ENCODE results near the gene KMT2D. TPM values are rescaled to one million over a fixed set of nuclear protein-coding genes. Genes with fewer than 3 reads are reported as not detected.

Gene KMT2D
- total RNA-seq, 1 donor from 2014 or later, result 99.8 TPM

DNA sequence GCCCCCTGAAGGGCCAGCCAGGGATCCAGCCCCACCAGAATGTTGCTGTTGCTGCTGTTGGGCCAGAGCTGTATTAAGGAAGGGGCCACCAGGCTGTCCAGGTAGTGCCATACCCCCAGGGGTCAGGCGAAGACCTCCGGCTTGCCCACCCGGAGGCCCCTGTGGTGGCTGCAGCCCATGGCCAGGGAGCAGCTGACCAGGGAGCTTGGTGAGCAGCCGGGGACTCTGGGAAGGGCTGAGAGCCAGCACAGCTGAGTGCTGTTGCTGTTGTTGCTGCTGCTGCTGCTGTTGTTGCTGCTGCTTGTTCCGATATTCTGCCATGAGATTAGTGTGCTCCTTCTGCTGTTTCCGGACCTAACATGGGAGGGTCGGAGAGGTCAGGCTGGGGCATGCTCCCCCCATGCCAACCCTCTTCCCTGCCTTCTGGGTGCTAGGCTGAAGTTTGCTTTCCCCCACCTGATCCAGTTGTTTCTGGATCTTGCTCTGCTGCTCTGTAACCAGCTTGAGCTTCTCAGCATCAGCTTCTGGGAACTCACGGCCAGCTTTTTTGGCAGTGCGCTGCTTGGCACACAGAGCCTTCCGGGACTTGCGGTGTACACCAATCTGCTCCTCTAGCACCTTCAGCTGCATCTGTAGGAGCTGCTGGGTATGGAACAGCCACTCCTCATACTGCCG, 26.8 kb downstream of the KMT2D start:
- Mint-ChIP-seq H3K27ac (ENCODE audit: unreplicated experiment) (peak overlapping the region; percentile 84), H3K4me3 (no peak overlapping the region), H3K27me3 (ENCODE audit: low read depth) (no peaks in the 10 kb centered on the region), H3K9me3 (no peaks in the 10 kb centered on the region), H3K36me3 (ENCODE audit: low read depth) (peaks cover 4% of the 10 kb centered on the region), H3K4me1 (no peaks in the 10 kb centered on the region)
- DNase-seq (ENCODE audit: low read depth, low spot score), result no peak
- TF ChIP-seq, protein P1, sequence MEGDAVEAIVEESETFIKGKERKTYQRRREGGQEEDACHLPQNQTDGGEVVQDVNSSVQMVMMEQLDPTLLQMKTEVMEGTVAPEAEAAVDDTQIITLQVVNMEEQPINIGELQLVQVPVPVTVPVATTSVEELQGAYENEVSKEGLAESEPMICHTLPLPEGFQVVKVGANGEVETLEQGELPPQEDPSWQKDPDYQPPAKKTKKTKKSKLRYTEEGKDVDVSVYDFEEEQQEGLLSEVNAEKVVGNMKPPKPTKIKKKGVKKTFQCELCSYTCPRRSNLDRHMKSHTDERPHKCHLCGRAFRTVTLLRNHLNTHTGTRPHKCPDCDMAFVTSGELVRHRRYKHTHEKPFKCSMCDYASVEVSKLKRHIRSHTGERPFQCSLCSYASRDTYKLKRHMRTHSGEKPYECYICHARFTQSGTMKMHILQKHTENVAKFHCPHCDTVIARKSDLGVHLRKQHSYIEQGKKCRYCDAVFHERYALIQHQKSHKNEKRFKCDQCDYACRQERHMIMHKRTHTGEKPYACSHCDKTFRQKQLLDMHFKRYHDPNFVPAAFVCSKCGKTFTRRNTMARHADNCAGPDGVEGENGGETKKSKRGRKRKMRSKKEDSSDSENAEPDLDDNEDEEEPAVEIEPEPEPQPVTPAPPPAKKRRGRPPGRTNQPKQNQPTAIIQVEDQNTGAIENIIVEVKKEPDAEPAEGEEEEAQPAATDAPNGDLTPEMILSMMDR (conservative IDR thresholded peaks at IDR 0.05), result no peak

DNA sequence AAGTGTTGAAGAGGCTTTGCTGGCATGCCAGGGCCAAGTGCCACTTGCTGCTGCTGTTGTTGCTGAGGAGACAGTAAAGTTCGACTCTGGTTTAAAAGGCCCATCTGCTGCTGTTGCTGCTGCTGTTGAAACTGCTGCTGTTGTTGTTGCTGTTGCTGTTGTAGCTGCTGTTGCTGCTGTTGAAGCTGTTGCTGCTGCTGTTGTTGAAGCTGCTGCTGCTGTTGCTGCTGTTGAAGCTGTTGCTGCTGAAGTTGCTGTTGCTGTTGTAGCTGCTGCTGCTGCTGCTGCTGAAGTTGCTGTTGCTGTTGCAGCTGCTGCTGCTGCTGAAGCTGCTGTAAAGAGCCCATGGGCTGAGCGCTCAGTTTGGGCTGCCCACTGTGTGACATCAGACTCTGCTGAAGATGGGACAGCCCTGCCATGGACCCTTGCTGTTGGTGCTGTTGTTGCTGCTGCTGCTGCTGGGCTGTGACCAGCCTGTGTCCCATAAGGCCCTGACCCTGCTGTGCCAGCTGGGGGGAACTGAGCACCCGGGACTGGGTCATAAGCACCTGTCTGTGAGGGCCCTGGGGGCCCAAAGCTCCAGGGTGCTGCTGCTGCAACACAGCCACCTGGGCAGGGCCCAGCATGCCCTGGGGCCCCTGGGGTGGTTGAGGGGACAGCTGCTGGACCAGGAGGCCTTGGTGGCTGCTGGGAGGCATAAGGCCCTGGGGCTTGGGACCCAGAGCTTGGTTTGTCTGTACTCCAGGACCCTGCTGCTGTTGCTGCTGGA, 27.7 kb downstream of the KMT2D start:
- TF ChIP-seq, protein P1 (conservative IDR thresholded peaks at IDR 0.05), result no peak
- H3K27me3 Mint-ChIP-seq (ENCODE audit: low read depth), result no peaks in the 10 kb centered on the region
- H3K9me3 Mint-ChIP-seq, result no peaks in the 10 kb centered on the region
- no peaks in the 10 kb centered on the region for H3K4me1 Mint-ChIP-seq
- H3K36me3 Mint-ChIP-seq (ENCODE audit: low read depth), result peaks cover 6% of the 10 kb centered on the region
- no peak overlapping the region for H3K27ac Mint-ChIP-seq (ENCODE audit: unreplicated experiment)
- DNase-seq (ENCODE audit: low read depth, low spot score), result no peak
- no peak overlapping the region for H3K4me3 Mint-ChIP-seq

DNA sequence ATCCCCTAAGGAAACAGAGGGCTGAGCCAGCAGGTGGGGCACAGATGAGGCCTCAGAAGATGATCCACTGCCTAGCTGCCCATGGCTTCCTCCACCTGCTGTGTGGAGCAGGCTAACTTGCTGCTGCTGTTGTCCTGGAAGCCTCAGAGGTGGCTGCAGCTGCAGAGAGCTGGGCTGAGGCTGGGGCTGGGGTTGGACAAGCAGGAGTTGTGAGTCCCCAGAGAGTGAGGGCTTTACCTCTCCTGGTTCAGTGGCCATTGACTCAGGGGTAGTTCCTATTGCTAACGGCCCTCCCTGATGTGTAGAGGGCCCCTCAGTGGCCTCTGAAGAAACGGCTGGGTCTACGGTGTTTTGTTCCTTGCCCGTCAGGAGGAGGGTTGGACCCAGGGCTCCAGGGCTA, 28.3 kb downstream of the KMT2D start:
- H3K4me3 Mint-ChIP-seq, result no peak overlapping the region
- no peak overlapping the region for H3K27ac Mint-ChIP-seq (ENCODE audit: unreplicated experiment)
- TF ChIP-seq, protein P1 (conservative IDR thresholded peaks at IDR 0.05), result no peak
- no peak for DNase-seq (ENCODE audit: low read depth, low spot score)
- no peaks in the 10 kb centered on the region for H3K27me3 Mint-ChIP-seq (ENCODE audit: low read depth)
- no peaks in the 10 kb centered on the region for H3K9me3 Mint-ChIP-seq
- no peaks in the 10 kb centered on the region for H3K4me1 Mint-ChIP-seq
- peaks cover 6% of the 10 kb centered on the region for H3K36me3 Mint-ChIP-seq (ENCODE audit: low read depth)

DNA sequence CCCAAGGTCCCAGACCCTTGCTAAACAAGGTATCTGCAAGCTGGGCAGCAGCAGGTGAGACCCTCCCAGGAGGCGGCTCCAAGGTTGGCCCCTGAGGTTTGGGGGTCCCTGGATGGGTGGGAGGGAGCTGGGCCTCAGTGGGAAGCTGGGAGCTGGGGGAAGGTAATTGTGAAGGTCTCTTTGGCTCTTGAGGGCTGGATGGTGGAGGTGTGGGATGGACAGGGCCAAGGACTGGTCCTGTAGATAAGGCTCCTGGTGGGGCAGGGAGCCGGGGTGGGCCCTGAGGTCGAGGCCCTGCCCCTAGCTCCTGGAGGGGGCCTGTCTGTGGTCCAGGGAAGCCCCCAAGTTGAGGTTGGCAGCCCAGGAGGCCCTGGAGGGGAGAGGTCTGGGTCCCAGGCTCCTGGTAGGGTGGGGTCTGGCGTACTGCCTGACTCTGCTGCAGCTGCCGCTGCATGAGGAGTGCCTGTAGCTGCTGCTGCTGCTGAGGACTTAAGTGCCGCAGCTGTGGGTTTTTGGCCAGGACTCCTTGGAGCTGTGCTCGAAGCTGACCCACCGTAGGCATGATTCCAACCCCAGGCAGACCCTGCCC, 28.9 kb downstream of the KMT2D start:
- no peaks in the 10 kb centered on the region for H3K9me3 Mint-ChIP-seq
- H3K27me3 Mint-ChIP-seq (ENCODE audit: low read depth), result no peaks in the 10 kb centered on the region
- no peak for DNase-seq (ENCODE audit: low read depth, low spot score)
- H3K4me1 Mint-ChIP-seq, result no peaks in the 10 kb centered on the region
- TF ChIP-seq, protein P1 (conservative IDR thresholded peaks at IDR 0.05), result no peak
- H3K4me3 Mint-ChIP-seq, result no peak overlapping the region
- no peak overlapping the region for H3K27ac Mint-ChIP-seq (ENCODE audit: unreplicated experiment)
- peaks cover 6% of the 10 kb centered on the region for H3K36me3 Mint-ChIP-seq (ENCODE audit: low read depth)

DNA sequence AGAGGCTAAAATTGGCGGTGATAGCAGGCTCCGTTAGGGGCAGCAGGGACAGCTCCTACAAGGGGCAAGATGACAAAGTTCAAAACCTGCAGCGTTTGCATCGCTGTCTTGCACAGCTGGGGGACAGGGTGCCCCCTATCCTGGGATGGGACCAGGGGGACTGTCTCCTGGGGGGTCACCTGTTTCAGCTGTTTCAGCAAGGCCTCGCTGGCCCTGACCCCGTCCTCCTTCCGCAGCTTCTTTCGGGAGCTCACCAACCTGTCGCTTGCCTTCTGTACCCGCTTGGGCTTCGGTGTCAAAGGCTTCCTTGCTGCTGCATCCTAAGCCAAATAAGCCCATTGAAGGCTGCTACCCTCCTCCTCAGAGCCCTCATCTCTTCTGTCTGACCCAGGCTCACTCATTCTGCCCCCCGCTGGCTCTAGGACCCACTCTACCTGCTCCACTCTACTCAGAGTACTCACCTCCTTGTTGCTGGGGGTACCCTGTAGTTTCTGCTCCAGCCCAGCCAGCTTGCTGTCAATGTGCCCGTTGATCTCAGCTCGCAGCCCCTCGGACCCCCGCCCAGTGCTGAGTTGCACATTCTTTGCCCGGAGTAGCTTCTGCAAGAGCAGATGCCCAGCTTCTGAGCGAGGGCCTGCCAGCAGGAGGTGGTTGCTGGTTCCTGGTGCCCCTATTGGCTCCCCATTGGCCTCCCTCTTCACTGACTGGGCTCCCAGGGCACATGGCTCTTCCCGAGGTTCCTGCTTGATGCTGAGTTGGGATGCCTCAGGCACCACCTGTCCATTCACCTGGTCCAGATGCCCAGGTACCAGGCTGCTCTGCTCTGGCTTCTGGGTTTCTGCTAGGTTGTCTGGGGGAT, 29.7 kb downstream of the KMT2D start:
- Mint-ChIP-seq H3K36me3 (ENCODE audit: low read depth) (peaks cover 6% of the 10 kb centered on the region), H3K27me3 (ENCODE audit: low read depth) (no peaks in the 10 kb centered on the region), H3K9me3 (no peaks in the 10 kb centered on the region), H3K4me3 (no peak overlapping the region), H3K4me1 (no peaks in the 10 kb centered on the region), H3K27ac (ENCODE audit: unreplicated experiment) (no peak overlapping the region)
- no peak for DNase-seq (ENCODE audit: low read depth, low spot score)
- TF ChIP-seq, protein P1 (conservative IDR thresholded peaks at IDR 0.05), result no peak

All from neural crest cell (in vitro differentiated cells).